Nucleus accumbens (tissue), 56 donors: ENCODE measurements around the gene TMED8.
A peak's percentile ranks its signal among the peaks of the same experiment; 100 is the strongest.

Experiments used
- DNase-seq, 56 donors: peaks; one replicate each; lab custom pipeline; 2025; lab: John Stamatoyannopoulos, UW

The TMED8 gene

DNA sequence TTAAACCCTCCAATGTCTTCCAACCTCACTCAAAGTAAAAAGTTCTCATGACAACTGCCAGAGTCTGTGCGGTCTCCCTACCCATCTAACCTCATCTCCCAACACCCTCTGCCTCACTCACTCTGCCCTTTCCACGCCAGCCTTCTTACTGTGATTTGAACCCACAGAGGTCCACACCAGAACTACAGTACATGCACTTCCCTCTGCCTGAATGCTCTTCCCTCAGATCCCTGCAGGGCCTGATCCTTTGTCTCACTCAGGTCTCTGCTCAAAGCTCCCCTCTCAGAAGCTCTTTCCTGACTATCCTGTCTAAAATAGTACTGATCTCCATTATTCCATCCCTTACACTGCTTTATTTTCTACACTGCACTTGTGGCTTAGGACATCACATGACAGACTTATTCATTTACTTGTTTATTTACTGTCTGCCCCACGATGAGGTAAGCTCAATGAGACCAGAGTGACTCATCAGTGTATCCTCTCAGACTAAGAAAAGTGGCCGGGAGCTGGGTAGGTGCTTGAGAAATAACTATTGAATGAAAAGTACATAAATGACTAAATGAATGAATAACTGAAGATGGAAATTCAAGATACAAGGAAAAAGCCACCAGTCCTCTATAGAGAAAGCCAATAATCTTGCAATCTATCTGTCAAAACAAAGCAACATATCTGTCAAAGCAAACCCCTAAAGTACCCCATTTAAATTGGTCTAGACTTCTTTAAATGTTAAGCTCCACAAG lies 73.3 kb downstream of the TMED8 start:
- DNase-seq, result peak in 6 of 56 donors; percentile 8 to 66 (median 22)

DNA sequence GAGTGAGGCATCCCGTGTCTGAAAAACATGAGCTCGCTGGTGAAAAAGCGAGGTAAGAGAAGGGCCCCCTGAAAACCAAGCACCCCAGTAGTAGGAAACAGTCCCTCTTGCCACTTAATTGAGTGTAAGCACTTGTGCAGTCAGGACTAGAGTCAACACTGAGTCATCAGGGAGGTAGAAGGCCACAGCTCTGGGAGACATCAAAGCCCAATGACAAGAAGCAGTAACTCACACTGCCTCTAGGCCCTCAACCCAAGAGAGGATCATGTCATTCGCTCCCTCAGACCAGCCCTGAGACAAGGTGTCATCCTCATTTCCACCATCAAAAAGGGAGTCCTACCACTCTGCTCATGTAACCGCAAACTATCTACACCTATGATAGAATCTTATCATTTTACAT lies 74.0 kb downstream of the TMED8 start:
- peak in 2 of 56 donors; percentile 11 to 45 for DNase-seq

DNA sequence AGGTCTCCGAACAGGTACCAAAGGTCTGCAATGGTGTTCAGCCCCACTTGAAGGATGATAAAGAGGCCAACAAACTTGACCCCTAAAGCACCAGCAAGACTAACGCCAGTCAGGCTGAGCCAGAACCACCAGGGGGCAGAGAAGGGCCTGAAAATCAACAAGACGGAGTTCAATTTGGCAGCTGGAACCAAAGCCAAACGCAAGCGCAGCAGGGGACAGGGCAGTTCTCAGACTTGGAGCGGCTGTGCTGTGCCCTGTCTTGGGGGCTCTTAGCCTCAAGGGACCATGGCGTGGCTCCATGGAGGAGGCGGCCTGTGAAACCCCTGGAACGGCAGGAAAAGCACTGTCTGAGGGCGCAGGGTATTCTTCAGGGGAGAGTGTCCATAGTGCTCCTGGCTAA lies 75.8 kb downstream of the TMED8 start:
- DNase-seq, result peak in 55 of 56 donors; percentile 18 to 94 (median 80)

DNA sequence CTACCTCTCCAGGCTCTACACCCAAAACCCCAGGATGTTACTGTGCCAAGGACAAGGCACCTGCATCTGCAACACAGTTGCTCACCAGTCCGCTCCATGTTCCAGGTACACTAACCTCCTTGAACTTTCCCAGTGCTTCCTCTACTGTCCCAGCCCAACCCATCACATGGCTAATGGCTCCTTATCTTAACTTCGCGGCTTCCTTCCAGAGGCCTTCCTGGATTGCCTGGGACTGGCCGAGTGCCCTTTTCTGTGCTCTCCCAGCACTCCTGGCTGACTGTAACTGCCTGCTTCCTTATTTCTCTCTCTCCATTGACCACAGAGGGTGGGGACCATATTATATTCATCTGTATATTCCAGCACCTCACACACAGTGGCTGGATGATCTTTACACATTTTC lies 77.1 kb downstream of the TMED8 start:
- DNase-seq, result no peak

DNA sequence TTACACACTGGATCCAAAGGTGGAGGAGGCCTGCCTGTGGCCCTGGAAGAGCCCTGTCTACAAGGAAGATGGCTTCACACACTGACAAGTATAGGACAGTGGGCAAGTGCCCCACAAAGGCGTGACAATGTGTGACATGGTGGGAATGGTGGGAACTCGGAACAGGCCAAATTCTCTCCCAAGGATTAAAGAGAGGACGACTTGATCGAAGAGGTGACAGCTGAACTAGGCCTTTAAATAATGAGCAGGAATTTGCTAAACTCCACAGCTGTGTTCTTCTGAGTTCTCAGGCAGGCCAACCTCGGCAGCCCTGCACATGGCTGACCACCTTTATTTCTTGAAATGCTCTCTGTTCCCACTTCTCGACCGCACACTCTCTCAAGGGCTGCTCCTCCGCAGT lies 80.0 kb downstream of the TMED8 start:
- DNase-seq, result no peak

DNA sequence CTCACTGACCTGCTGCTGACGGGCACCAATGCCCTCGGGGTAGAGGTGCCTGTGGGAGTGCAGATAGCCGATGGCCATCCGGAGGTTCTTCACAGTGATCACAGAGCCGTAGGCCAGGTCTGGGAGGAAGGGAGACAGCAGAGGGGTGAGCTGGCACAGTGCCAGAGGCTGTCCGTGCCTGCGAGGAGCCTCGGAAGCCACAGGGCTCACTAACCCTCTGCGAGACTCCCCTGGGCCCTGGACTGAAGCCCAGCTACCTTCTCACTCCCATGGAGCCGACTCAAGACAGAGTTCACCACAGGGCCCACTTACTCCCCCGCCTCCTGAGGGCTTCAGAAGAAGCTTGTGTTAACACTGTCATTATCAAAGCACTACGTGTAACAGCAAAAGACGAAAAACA lies 80.7 kb downstream of the TMED8 start:
- no peak for DNase-seq

DNA sequence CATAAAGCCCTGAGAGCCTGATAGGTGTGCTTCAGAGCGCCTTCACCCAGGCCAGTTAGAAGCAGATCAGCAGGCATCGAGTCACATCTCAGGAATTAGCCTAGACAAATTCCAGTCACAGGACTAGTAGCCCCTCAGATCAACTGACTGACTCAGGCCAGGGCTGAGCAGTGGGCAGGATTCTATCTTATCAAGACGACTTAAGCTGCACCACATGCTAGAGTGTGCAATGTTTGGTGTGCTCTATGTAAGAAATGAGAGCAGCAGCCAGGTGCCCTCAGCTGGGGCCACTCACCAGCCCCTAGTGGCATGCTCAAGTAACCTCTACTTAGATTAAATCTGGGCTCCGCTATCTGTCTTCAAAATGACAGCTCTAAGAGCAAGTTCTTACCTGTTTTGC lies 86.2 kb downstream of the TMED8 start:
- no peak for DNase-seq

DNA sequence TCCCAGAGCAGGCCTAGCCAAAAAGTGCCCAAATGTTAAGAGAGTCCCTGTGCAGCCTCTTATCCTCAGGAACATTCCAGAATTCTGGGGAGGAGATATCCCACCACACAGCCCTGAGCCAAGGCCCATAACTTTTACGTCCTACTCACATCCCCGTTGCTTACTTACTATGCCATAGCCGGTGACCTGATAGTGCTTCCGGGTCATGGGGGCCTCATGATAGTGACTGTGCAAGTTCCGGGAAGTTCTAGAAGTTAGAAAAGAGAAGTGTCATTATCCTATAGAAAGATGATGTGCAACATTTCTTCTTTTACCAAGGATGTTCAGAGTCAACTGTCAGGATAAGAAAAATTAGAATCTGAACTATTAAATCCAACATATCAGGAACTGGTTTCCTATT lies 90.3 kb downstream of the TMED8 start:
- DNase-seq, result no peak
